ENCODE measurements around the gene MICALL1.

MICALL1 gene

GRCh38 chr22:37985050-37985585 is 79.0 kb downstream of the MICALL1 start:
- DNase-seq = no peak

- no peak for DNase-seq
Observed at GRCh38 chr22:37985751-37986281, 79.7 kb downstream of the MICALL1 start.

GRCh38 chr22:37986371-37986770 is 80.3 kb downstream of the MICALL1 start:
- DNase-seq = no peak

- DNase-seq = no peak
Observed at GRCh38 chr22:37989146-37990045, 83.3 kb downstream of the MICALL1 start.

GRCh38 chr22:37990301-37990700 is 84.2 kb downstream of the MICALL1 start:
- no peak for DNase-seq

- no peak for DNase-seq
Observed at GRCh38 chr22:37990862-37991261, 84.8 kb downstream of the MICALL1 start.

GRCh38 chr22:37991731-37992442 is 85.8 kb downstream of the MICALL1 start:
- DNase-seq = no peak
